Kidney epithelial cell (primary cell): ENCODE data around the gene CCR6. TPM values are rescaled to one million over a fixed set of nuclear protein-coding genes. Genes with fewer than 3 reads are reported as not detected.

Source experiments
- DNase-seq: peaks from one replicate; pipeline ENCODE4 v3.0.0-alpha.2; 2010; ENCODE audit warnings: low read depth
- H3K27me3 ChIP-seq: 2 replicates; pipeline ENCODE4 v1.6.0; 2011; ENCODE audit warnings: low read length; ENCODE audit not compliant: control insufficient read depth, insufficient read depth
- H3K36me3 ChIP-seq: 2 replicates; pipeline ENCODE4 v1.5.1; 2011; ENCODE audit warnings: low read length; ENCODE audit not compliant: control insufficient read depth, insufficient read depth
- H3K4me3 ChIP-seq: 2 replicates; pipeline ENCODE4 v1.5.1; 2011; ENCODE audit warnings: low read depth, mild to moderate bottlenecking, control low read depth, low read length
- total RNA-seq: library from RNA; depleted of rRNA; stranded (reverse); fragments of >200 nt; gene quantifications from 2 replicates; pipeline ENCODE4 v1.2.3, GENCODE V29; 2015
- TF ChIP-seq, protein P1 (sequence below): IDR thresholded peaks from 2 replicates; pipeline ENCODE4 v1.5.1; 2011; ENCODE audit warnings: mild to moderate bottlenecking, moderate library complexity, low read length, control low read depth, inconsistent platforms; ENCODE audit not compliant: insufficient read depth, poor library complexity, severe bottlenecking

CCR6 gene
- total RNA-seq, 1 donor from 2014 or later, result not detected

DNA sequence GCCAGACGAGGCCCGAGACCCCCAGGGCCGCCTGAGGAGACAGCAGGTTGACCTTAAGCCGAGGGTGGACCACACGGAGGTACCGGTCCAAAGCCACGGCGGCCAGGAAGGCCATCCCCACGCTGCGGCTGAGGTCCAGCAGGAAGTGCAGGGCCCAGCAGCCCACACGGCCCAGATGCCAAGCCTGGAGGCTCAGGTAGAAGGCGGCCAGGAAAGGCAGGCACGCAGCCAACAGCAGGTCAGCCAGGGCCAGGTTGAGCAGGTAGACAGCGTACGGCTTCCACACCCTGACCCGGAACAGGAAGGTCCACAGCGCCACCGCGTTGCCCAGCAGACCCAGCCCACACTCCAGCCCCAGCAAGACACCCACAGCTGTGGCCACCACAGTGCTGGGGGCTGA is 34.5 kb downstream of the CCR6 start:
- no peaks in the 10 kb centered on the region for H3K27me3 ChIP-seq
- no peaks in the 10 kb centered on the region for H3K36me3 ChIP-seq
- DNase-seq, result no peak
- TF ChIP-seq, protein P1, sequence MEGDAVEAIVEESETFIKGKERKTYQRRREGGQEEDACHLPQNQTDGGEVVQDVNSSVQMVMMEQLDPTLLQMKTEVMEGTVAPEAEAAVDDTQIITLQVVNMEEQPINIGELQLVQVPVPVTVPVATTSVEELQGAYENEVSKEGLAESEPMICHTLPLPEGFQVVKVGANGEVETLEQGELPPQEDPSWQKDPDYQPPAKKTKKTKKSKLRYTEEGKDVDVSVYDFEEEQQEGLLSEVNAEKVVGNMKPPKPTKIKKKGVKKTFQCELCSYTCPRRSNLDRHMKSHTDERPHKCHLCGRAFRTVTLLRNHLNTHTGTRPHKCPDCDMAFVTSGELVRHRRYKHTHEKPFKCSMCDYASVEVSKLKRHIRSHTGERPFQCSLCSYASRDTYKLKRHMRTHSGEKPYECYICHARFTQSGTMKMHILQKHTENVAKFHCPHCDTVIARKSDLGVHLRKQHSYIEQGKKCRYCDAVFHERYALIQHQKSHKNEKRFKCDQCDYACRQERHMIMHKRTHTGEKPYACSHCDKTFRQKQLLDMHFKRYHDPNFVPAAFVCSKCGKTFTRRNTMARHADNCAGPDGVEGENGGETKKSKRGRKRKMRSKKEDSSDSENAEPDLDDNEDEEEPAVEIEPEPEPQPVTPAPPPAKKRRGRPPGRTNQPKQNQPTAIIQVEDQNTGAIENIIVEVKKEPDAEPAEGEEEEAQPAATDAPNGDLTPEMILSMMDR, result no peak
- no peak overlapping the region for H3K4me3 ChIP-seq

DNA sequence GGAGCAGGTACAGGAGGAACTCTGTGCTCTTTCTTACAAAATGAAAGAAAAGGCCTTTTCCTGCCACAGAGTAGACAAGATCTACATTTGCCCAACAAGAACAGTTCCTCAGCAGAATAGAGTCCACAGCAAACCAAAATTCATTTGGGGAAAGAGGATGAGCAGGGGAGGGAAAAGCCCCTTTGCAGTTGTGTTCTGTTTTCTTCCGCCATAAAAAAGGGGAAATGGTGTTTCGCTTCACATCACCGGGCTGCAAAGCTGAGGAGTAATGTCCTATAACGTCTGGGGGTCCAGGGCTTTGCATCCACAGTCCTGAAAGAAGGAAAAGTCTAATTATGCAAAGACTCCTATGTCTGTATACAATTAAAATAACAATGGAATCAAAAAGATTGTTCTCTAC is 35.0 kb downstream of the CCR6 start, which contains the start of gene GPR31:
TSS of gene GPR31 (minus strand) at position 118 of the 400 bp plus-strand sequence. CDS start 149 bp downstream, outside the sequence.
- H3K4me3 ChIP-seq, result no peak within 1 kb of the TSS
- H3K27me3 ChIP-seq, result no peaks in the 10 kb centered on the region
- no peaks in the 10 kb centered on the region for H3K36me3 ChIP-seq
- TF ChIP-seq, protein P1, result no peak
- no peak for DNase-seq

DNA sequence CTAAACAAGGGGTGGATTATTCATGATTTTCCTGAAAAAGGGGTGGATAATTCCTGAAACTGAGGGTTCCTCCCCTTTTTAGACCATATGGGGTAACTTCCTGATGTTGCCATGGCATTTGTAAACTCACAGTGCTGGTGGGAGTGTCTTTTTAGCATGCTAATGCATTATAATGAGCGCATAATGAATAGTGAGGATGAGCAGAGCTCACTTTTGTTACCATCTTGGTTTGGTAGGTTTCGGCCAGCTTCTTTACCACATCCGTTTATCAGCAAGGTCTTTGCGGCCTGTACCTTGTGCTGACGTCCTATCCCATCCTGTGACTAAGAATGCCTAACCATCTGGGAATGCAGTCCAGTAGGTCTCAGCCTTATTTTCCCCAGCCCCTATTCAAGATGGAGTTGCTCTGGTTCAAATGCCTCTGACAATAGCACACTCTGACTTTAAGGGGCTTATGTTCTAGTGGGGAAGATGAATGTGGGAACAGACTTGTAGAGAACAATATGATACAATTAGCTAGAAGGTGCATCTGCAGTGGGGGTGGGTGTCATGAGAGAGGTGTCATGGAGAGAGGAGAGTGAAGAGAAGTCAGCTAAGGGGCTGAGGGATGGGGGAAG is 39.1 kb downstream of the CCR6 start:
- DNase-seq, result no peak
- TF ChIP-seq, protein P1, result no peak
- Histone ChIP-seq H3K36me3 (no peaks in the 10 kb centered on the region), H3K27me3 (peaks cover 4% of the 10 kb centered on the region), H3K4me3 (no peak overlapping the region)

DNA sequence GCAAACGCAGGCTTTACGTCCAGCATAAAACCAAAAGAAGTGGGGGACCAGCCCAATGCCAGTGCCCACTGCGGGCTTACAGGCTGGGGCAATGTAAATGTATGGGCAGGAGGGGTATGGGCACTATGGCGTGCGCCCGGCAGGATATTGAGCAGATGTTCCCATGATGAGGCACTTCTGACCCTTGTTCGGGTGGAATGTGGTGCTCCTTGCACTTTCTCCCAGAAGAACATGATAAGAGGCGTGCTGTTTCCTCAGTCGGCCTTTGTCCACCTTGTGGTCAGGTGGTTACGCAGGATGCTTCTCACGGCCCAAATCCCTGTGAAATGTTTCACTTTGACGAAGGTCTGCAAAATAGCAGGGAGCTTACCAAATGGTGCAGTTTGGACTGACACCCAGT is 39.7 kb downstream of the CCR6 start:
- no peak for DNase-seq
- H3K27me3 ChIP-seq, result peaks cover 4% of the 10 kb centered on the region
- H3K4me3 ChIP-seq, result no peak overlapping the region
- no peaks in the 10 kb centered on the region for H3K36me3 ChIP-seq
- TF ChIP-seq, protein P1, result no peak

DNA sequence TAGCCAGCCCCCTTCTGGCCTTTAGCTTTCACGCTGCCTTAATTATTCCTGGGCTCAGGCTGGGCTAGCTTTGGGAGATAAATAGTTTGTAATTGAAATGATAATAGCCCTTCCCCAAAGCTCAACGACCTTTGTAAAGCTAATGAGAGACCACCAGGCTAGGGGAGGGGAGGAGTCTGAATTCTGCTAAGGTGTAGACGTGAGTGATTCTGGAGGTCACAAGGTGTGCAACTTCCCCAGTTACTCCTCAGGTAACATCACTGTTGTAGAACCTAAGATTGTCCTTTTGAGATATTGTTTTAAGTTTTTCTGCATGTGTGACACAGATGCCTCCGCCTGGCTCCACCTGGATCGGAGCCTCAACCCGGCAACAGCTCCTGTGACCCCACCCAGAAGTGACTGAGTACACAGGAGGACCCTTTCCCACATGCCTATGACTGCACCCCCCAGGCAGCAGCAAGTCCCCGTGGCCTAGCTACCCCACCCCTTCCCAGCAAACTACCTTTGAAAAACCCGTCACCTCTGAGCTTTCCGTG is 40.6 kb downstream of the CCR6 start:
- H3K36me3 ChIP-seq, result no peaks in the 10 kb centered on the region
- TF ChIP-seq, protein P1, result no peak
- peaks cover 4% of the 10 kb centered on the region for H3K27me3 ChIP-seq
- no peak for DNase-seq
- H3K4me3 ChIP-seq, result no peak overlapping the region

DNA sequence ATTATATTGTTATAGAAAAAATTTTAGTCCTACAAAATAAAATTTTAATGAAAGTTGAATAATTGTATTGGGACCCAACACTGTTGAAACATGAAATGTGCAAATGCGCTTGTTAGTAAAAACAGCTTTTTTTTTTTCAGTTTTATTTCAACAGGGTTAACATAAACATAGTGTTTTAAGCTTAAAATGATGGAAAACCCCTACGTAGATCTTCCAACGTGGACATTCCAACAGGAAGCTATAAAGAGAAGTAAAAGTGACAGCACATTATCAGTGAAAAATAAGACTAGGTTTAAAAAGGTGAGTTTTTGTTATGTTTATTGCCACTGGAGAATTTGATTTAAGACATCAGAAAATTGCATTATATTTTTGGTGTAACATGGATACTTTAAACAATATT is 41.4 kb downstream of the CCR6 start:
- no peak for DNase-seq
- Histone ChIP-seq H3K4me3 (no peak overlapping the region), H3K27me3 (peaks cover 4% of the 10 kb centered on the region), H3K36me3 (no peaks in the 10 kb centered on the region)
- TF ChIP-seq, protein P1, result no peak
